K562 (cell line): ENCODE data around the gene PPHLN1. TPM values are rescaled to one million over a fixed set of nuclear protein-coding genes. Genes with fewer than 3 reads are reported as not detected.

Experiments used
- ARID1B ChIP-seq: fragments of 450-650 bp; IDR thresholded peaks from 2 replicates; pipeline ENCODE4 v1.6.1; 2016; ENCODE audit warnings: antibody characterized with exemption, mild to moderate bottlenecking, inconsistent platforms
- ARID3B ChIP-seq: fragments of 250-450 bp; sonication (Bioruptor Pico); IDR thresholded peaks from 2 replicates; pipeline ENCODE4 v1.4.0; 2020; ENCODE audit warnings: borderline replicate concordance
- C11orf30 ChIP-seq: fragments of 450-650 bp; IDR thresholded peaks from 2 replicates; pipeline ENCODE4 v1.6.1; 2016; ENCODE audit warnings: low read depth, mild to moderate bottlenecking
- COPS2 ChIP-seq: fragments of 450-650 bp; conservative IDR thresholded peaks from 2 replicates; pipeline ENCODE4 v1.6.1; 2016; ENCODE audit warnings: mild to moderate bottlenecking, moderate library complexity
- E2F8 ChIP-seq: fragments of 450-650 bp; IDR thresholded peaks from 2 replicates; pipeline ENCODE4 v1.7.1; 2018; ENCODE audit warnings: mild to moderate bottlenecking, low read depth; ENCODE audit not compliant: partially characterized antibody
- ELF2 ChIP-seq: fragments of 250-450 bp; sonication (Bioruptor Pico); IDR thresholded peaks from 2 replicates; pipeline ENCODE4 v1.5.0; 2021; ENCODE audit warnings: mild to moderate bottlenecking
- ERF ChIP-seq: fragments of 450-650 bp; formaldehyde crosslinking; IDR thresholded peaks from 2 replicates; pipeline ENCODE4 v1.4.0; 2020; ENCODE audit warnings: mild to moderate bottlenecking, mixed read lengths
- ESRRB ChIP-seq: fragments of 250-450 bp; sonication (Bioruptor Pico); IDR thresholded peaks from 2 replicates; pipeline ENCODE4 v1.5.0; 2020; ENCODE audit warnings: mild to moderate bottlenecking, moderate library complexity, borderline replicate concordance
- EWSR1 ChIP-seq: fragments of 450-650 bp; IDR thresholded peaks from 2 replicates; pipeline ENCODE4 v1.6.1; 2018; ENCODE audit warnings: borderline replicate concordance, mild to moderate bottlenecking, low read depth, moderate library complexity; ENCODE audit not compliant: partially characterized antibody
- ILK ChIP-seq: fragments of 450-650 bp; IDR thresholded peaks from 2 replicates; pipeline ENCODE4 v1.6.1; 2016; ENCODE audit warnings: missing genetic modification characterization, low read depth, mild to moderate bottlenecking, missing compliant biosample characterization, moderate library complexity, borderline replicate concordance
- MIER1 ChIP-seq: fragments of 450-650 bp; IDR thresholded peaks from 2 replicates; pipeline ENCODE4 v1.6.1; 2016; ENCODE audit warnings: antibody characterized with exemption, mild to moderate bottlenecking, low read depth
- NFE2 ChIP-seq: IDR thresholded peaks from 2 replicates; pipeline ENCODE4 v1.6.1; 2014; ENCODE audit warnings: antibody characterized with exemption, low read depth
- NFE2L1 ChIP-seq: fragments of 450-650 bp; IDR thresholded peaks from 2 replicates; pipeline ENCODE4 v1.6.1; 2016; ENCODE audit warnings: missing genetic modification characterization, low read depth, mild to moderate bottlenecking, missing compliant biosample characterization, moderate library complexity, borderline replicate concordance
- RB1 ChIP-seq: fragments of 450-650 bp; IDR thresholded peaks from 2 replicates; pipeline ENCODE4 v1.6.1; 2017; ENCODE audit warnings: low read depth, mild to moderate bottlenecking
- SMARCC2 ChIP-seq: fragments of 450-650 bp; IDR thresholded peaks from 2 replicates; pipeline ENCODE4 v1.6.1; 2017; ENCODE audit warnings: antibody characterized with exemption, moderate library complexity, mild to moderate bottlenecking, low read depth
- TRIM25 ChIP-seq: fragments of 450-650 bp; IDR thresholded peaks from 2 replicates; pipeline ENCODE4 v1.7.0; 2016; ENCODE audit warnings: borderline replicate concordance
- ZNF277 ChIP-seq: fragments of 250-450 bp; sonication (Bioruptor Pico); IDR thresholded peaks from 2 replicates; pipeline ENCODE4 v1.8.0; 2022; ENCODE audit warnings: inconsistent platforms, mild to moderate bottlenecking, moderate library complexity, borderline replicate concordance
- ZNF282 ChIP-seq: sonication (generic); formaldehyde crosslinking; IDR thresholded peaks from 2 replicates; pipeline ENCODE4 v1.8.1; 2023; ENCODE audit warnings: missing genetic modification reagents
- ZNF316 ChIP-seq: fragments of 450-650 bp; IDR thresholded peaks from 2 replicates; pipeline ENCODE4 v1.6.1; 2016
- ZNF347 ChIP-seq: fragments of 450-650 bp; formaldehyde crosslinking; IDR thresholded peaks from 2 replicates; pipeline ENCODE4 v1.4.0; 2020; ENCODE audit warnings: low read depth, mild to moderate bottlenecking, moderate library complexity
- ZNF57 ChIP-seq: fragments of 450-650 bp; formaldehyde crosslinking; IDR thresholded peaks from 2 replicates; pipeline ENCODE4 v1.4.0; 2020; ENCODE audit warnings: mild to moderate bottlenecking, moderate library complexity
- polyA plus RNA-seq, 8 experiments: library from polyadenylated mRNA; depleted of rRNA in 4 of 8; stranded (reverse) in 5 of 8; unstranded in 3 of 8; fragments of >200 nt; fragmentation: Nextera tagmentation in 2 of 8; fragmentation: Illumina TruSeq in 1 of 8; extraction: Ambion mirVana in 2 of 8; extraction: Trizol in 1 of 8; gene quantifications; 2 replicates each; pipeline versions ENCODE4 v1.2.1 to v1.2.3, GENCODE V29; 2011 to 2014; ENCODE audit warnings: inconsistent platforms in 1 of 8, missing spikeins in 1 of 8
- total RNA-seq, 7 experiments: library from RNA; depleted of rRNA in 6 of 7; stranded (reverse); fragments of >200 nt in 6 of 7; fragmentation: Illumina TruSeq in 2 of 7; extraction: Trizol in 2 of 7; gene quantifications; 2 replicates each; pipeline versions ENCODE4 v1.2.1 to v1.2.3, GENCODE V29; 2011 to 2021; ENCODE audit warnings: low replicate concordance in 1 of 7

Gene PPHLN1
- total and polyA plus RNA-seq, 9 of the 15 experiments (the other 6 are each of a cell fraction or from before 2014, with no cell fraction given): 66.3 to 112 (median 93.6) TPM

GRCh38 chr12:42426746-42427145, 100.8 kb downstream of the PPHLN1 start (continued):
- peak; percentile 48 for TF ChIP-seq ARID1B
- TF ChIP-seq ESRRB (CRISPR knock-in tag): no peak
- no peak for TF ChIP-seq ZNF277 (CRISPR knock-in tag)
- no peak for TF ChIP-seq EWSR1
- no peak for TF ChIP-seq SMARCC2
- TF ChIP-seq C11orf30: peak; percentile 91
- no peak for TF ChIP-seq E2F8
- TF ChIP-seq ARID3B (CRISPR knock-in tag): no peak
- TF ChIP-seq ZNF316: peak; percentile 93
- TF ChIP-seq TRIM25: no peak
- no peak for TF ChIP-seq ZNF347 (CRISPR knock-in tag)
- no peak for TF ChIP-seq MIER1
- peak; percentile 11; the same call in 1 of the 2 replicates for TF ChIP-seq NFE2L1 (tag)
- no peak for TF ChIP-seq COPS2
- no peak for TF ChIP-seq ILK (tag)
- no peak for TF ChIP-seq ERF (CRISPR knock-in tag)
- no peak for TF ChIP-seq RB1
- no peak for TF ChIP-seq ELF2 (CRISPR knock-in tag)
- no peak for TF ChIP-seq ZNF282 (CRISPR knock-in tag)
- peak; percentile 96 for TF ChIP-seq NFE2
- TF ChIP-seq ZNF57 (CRISPR knock-in tag): no peak
